COLO668 (cell line): ENCODE data around the gene SPATA16.

Experiments
- DNase-seq: peaks from one replicate; lab custom pipeline; 2025; ENCODE audit not compliant: unreplicated experiment; lab: John Stamatoyannopoulos, UW

Gene SPATA16

DNA sequence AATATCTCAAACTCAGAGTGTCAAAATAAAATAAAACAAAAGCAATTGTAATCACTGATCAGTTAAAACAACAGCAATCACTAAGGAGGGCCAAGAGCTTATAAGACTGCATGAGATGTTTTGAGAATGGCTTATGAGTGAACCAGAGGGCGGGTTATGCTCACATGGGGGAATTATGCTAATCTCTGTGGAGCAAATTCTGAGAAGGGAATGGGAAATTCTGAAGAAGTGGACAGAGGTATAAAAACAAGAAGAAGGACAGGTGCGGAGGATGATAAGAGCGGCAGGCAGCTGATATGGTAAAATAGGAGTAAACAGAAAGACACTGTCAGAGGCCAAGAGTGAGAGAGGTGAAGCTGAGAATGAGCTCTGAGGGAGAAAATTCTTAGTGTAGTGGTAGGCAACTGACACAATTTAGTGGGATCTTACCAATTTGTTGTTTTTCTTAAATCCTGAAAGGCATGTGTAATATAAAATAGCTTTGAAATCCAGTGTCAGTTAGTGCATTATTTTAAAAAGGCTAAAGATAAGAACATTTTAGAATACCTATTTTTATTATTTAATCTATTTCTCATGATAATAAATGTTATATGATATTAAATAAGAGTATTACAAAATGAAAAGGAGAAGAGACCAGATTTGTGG, 133.8 kb downstream of the SPATA16 start:
- no peak for DNase-seq

DNA sequence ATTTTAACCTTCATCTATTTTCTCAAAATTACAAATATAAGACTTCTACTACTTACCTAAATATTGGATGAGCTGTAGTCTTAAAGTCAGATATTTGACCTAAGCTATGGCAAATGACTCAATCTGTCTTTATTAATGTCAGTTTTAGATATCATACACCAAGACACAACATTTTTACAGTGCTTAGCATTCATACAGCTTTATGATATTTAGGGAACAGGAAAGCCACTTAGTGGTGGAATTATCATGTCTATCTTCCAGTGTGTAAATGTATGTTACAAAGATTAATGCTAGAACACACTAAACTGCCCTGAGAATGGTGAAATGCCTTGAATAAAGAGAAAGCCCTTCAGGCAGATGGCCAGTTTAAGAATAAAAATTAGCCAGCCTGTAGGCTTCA, 135.0 kb downstream of the SPATA16 start:
- DNase-seq: no peak

DNA sequence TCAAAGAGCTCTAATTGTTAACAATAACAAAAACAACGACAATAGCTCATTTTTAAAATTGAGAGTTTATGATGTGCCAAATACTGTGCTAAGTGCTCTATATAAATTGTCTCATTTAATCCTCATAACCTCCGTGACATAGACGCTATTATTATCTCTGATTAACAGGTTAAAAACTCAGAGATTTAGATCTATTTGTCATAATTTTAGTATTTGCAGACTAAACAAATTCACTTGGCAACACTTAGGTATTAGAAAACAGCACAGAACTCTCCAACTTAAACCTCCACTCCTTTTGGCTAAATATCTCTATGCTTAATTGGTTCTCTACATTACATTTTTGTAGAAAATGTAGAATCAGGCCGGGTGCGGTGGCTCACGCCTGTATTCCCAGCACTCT, 136.4 kb downstream of the SPATA16 start:
- DNase-seq: no peak

DNA sequence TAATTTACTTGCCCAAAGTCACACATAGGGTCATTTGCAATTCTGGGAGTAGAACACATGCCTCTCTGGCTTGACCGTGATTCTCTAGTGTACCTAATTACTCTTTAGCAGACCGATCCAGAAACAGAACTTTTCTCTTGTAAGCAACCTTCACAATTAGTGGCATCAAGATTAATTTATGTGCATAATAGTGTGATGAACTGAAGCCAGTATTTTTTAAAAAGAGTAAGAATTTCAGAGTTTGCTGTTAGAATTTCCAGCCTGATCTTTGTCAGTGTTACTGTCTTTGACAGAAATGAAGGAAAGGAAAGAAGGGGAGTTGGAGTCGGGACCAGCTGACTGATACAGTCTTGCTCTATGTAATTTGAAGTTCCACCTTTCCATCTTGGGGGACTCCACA, 137.1 kb downstream of the SPATA16 start:
- no peak for DNase-seq

DNA sequence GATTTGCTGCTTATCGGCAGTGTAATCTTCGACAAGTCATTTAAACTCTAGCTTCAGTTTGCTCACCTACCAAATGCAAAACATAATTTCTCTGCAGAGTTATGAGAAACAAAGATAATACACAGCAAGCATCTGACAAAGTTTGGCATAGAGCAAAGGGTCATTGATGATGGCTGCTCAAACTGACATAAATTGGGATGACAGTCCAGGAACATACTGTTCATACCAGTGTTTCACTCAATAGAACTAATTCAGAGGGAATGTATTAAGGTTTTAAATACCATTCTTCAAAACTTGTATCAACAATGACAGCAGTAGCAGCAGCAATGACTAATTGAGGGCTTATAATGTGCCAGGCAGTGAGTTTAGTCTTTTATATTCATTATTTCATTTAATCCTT, 137.6 kb downstream of the SPATA16 start:
- DNase-seq: no peak

DNA sequence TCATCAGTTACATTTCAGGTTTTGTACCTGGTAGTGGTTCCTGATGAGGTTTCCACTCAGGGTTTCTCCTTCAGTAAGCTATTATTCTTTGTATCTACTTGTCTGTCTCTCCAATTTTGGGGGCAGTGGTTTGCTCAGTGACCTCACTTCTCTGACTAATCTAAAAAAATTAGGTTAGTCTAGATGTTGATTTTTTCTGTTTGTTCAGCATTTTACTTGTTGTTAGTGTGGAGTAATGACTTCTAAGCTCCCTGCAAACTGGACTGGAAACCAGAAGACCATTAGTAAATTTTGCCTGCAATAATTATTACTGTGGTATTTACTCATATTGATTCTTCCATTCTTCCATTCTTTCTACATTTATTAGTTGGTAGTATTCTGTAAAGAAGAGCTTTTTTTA, 139.4 kb downstream of the SPATA16 start:
- DNase-seq: no peak

DNA sequence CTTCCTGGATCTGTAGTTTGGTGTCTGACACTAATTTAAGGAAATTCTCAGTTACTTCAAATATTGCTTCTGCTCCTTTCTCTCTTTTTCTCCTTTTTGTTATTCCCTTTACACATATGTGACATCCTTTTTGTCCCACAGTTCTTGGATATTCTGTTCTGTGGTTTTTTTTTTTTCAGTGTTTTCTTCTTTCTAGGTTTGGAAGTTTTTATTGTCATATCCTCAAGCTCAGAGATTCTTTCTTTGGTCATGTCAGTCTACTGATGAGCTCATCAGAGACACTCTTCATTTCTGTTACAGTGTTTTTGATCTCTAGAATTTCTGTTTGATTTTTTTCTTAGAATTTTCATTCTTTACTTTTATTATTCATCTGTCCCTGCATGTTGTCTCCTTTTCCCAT, 140.5 kb downstream of the SPATA16 start:
- DNase-seq: no peak

DNA sequence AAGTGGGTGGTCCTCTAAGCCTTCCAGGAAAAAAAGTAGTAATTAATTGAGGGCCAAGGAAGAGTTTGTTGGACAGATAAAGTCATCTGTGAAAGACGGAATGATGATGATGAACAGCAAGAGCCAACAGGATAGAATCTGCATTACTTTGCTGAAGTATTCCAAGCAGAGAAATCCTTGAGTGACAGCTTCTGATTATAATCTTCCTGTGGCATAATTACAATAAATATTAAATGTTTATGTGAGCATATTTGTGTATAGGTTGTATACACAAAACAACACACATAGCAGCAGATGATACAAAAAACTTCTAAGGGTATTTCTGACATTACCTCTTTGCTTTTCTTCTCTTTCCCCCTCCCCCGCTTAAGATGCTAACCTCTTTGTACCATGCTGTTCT, 147.6 kb downstream of the SPATA16 start:
- no peak for DNase-seq

DNA sequence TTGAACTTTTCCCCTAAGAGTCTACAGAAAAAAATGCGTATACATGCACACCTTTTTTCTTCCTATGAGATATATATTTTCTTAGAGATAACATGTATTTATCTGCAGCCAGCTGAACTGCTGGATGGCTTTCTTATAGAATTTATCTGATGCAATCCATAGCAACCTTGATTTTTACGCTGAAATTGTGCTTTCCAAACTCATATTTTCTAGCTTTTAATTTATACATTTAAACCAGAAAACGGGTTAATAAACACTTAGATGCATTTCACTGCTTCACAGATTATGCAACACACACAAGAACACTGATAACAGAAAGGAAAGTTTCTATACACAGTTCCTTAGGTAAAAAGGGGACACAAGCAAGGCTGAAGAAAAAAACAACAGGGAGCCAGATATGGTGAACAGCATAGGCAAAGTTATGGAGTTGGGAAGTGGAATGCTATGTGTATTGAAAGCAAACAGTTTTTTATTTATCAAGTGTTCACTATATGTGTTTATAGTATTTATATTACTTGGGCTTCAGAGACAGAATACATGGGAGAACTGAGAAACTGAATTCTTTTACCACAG, 149.5 kb downstream of the SPATA16 start:
- no peak for DNase-seq

DNA sequence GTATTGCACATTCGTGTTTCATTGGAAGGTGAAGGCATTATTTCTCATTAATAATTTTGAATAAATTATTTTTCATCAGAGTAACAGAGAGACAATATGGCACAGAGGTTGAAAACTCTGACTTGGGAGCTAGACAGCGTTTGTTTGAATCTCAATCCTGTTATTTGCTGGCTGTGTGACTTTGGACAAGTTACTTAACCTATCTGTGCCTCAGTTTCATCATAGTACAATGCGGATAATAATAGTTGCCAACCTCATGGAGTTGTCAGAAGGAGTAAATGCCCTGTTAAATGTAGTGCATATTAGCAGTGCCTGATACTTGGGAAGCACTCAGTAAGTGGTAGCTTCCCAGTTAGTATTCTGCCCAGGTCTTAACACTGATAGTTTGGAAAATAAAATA, 151.7 kb downstream of the SPATA16 start:
- DNase-seq: no peak

DNA sequence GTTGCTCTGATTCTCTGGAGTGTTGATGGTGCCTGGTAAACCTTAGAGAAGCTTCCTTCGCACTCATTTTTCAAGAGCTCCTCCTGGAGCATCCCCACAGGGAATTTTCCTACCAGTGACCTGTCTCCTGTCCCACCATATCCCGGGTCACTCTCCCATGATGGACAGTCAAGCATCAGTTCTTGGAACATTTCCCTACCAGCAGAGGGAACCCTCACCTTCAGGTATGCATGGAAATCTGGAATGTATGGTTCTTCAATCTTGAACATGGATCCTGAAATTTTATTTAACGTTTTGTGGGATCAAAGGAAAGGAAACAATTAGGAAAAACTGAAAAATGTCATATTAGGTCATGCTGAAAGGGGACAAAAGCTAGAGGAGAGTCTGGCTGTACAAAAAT, 153.8 kb downstream of the SPATA16 start:
- DNase-seq: no peak

DNA sequence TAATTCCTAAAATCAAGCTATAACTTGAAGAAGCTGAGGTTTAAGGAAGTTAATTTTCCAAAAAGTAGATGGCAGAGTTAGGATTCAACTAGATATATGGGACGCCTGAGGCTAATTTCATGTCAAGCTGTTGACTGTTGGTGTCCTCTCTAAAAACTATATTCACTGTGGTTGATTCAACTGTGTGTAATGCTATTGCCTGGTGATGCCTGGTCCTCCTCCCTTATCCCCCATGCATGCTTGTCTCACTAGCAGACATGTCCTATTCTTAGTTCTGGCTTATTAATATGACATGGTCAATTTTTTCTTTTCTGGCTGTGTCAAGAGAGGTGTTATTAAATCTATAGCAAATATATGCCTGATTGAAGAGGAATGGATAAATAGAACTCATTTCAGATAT, 156.1 kb downstream of the SPATA16 start:
- no peak for DNase-seq

DNA sequence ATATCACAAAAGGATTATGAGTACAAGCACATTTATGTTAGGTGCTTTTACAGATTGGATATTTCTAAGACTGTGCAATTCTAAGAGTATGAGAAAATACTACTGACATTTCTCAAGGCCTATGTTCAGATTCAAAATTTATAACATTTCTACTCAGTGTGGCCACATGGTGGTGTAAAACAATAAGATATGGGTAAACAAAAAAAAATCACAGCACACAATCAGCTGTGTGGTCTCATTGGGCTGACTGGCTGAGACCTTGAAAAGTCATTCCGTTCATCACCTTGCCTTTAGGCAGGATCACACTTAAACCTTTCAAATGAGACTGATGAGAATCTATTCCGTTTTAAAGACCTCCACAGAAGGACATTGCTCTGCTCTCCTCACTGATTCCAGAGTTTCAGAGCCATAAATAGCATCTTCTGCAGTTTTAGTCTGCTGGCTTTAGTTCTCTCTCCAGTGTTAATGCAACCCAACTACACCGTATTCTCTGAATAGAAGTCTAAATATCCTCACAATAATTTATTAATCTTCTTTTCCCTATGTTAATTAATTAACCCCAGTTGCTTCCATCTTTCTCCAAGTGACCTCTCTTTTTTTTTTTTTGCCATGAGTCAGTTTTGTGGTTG, 158.2 kb downstream of the SPATA16 start:
- no peak for DNase-seq

DNA sequence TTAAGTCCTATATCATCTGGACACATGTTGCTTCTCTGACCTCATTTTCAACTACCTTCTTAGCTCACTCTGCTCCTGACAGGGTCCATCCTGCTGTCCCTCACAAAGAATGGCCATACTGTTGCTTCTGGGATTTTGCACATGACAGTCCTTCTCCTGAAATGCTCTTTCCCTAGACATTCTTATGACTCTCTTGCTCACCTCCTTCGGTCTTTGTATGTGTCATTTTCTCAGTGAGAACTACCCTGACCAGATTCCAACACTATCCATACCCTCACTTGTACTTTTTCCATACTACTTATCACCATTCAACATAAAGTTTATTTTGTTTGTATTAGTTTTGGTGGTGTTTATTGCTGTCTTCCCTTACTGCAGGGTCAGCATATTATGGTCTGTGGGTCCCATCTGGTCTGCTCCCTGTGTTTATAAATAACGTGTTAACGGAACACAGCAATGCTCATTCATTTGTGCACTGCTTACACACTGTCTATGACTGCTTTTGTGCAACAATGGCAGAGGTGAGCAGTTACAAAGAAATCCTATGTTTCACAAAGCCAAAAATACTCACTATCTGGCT, 159.5 kb downstream of the SPATA16 start:
- DNase-seq: no peak

DNA sequence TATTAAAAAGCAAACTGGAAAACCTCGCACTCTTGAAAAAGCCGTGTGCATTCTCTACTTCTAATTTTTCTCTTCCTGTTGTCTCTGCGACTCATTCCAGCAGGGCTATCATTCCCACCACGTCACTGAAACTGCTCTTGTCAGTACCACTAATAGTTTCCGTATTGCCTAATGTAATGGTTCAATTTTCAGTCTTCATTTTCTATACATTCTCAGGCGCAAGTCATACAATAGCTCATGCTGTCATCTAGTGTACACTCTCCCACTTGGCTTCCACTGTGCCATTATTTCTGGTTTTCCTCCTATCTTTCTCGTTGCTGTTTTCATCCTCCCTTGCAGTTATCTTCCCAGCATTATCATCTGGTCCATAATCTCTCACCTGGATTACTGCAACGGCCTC, 160.2 kb downstream of the SPATA16 start:
- no peak for DNase-seq

DNA sequence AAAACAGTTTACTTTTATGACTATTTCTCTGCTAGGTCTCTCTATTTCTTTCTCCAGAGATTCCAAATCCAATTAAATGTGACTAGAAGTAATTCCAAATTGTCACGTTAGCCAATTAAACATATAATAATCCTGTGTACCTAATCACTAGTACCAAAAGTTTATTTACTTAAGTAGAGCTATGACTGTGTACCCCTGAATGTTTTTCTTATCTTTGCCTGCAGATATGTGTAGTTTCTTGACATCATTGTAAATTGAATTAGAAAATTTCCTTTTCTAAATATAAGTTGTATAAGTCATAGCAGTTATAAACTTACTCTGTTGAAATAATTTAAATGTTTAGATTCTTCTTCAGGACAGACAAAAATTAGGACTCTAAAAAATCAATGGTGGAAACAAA, 163.3 kb downstream of the SPATA16 start:
- DNase-seq: no peak

DNA sequence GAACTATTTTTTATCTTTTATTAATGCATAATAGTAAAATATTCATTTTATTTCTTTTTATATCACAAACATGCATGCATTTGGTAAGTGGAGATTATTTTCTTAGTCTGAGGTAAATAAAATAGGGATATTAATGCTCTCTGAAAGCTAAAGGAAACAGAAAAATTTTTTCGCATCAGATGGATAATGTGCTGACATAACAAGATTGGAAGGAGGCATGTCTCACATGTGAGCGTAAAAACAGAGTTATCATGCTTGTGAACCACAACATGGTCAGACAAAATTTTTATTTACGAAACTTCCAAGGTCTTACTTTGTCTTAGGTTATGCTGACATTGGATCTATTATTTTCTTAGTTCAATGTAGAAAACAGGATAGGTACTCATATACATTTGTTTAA, 166.1 kb downstream of the SPATA16 start:
- no peak for DNase-seq

DNA sequence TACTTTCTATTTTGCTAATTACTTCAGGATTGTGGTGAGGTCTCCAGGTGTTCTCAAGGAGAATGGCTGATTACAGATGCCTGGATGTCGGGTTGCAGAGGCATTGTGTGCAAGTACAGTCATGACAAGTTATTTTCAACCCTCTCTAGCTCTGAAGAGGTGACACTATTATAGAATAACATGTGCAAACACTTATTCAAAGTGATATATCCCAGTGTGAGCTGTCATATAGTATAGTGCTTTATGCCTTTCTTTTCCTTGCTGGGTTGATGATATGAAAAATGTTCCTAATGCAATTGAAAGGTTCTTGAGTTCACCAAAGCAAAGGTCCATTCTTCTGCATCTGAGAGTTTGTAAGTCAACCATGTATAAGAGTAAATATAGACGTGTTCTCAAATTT, 167.2 kb downstream of the SPATA16 start:
- DNase-seq: no peak

DNA sequence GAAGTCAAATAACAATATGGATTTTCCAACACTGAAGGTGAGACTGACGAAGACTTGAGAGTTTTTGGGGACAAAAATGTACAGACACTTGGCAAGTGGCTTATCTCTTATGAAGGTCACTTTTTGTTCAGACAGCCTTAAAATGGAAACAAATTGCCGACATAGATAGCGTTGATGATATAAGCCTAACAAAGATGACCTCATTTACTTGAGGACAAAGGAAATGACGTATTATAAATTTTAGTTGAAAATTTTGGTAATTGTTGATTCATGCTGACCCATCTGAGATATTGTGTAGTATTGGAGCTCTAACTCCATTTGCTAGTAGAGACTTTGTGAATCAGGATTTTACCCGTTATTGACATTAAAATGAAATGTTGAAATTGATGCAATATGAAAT, 168.3 kb downstream of the SPATA16 start:
- no peak for DNase-seq

DNA sequence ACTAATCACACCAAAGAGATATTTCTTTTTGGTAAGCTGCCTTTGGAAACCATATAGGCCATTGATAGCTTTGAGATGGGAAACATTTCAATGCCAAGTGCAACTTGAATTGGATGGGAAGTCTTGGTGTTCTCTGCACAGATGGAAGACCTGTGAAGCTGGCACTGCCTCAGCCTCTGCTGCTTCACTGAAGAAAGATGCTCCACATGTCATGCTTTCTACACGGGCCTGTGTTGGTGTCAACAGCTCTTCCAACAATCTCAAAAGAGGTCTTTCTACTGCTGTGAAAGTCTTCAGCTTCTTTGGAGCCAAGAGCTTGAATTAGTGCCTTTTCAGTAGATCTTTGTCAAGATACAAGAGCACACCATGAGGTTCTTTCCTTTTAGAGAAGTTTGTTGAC, 169.0 kb downstream of the SPATA16 start:
- no peak for DNase-seq

DNA sequence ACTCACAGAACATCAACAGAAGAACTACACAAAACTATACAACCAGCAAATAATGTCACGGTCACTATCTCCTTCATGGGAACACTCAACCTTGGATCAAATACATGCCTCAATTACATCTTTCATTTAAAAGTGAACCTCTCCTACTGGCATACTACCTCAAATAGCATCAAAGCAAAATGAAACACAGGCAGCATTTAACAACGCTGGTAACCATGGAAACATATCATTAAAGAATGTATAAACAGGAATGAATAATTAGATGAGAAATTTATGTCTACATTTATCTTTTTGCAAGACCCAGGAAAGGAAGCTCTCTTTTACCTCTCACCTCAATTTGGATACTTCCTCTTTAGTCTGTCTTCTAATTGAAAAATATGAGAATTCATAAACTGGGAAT, 172.4 kb downstream of the SPATA16 start:
- no peak for DNase-seq

DNA sequence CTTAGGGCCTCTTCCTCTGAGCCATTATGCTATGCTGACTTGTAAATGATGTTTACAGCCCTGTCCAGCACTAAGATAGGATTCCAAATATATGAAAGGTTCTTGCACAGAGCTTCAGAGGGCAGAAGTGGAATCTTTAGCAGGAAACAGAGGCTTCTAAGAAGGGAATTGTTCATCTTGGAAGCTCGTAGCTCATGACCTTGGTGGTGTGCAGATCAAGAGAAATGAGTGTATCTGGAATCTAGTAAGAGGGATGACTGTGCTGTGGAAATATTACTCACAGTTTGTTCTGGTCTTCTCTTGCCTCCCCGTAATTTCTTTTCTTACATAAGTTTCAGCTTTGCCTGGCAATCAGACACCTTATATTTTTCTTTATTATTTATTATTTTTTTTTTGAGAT, 175.8 kb downstream of the SPATA16 start:
- DNase-seq: no peak
